DMS53 (cell line): Measurements from ENCODE around the gene UBAC1.

Experiments used
- DNase-seq: peaks from one replicate; lab custom pipeline; 2025; lab: John Stamatoyannopoulos, UW

Gene UBAC1

GRCh38 chr9:135883410-135884089, 77.6 kb downstream of the UBAC1 start:
- no peak for DNase-seq
